Activated B cell treated with CpG ODN at 0.5 μM for 24 hours (primary cell): Measurements from ENCODE around the gene SPECC1L. TPM values are rescaled to one million over a fixed set of nuclear protein-coding genes. Genes with fewer than 3 reads are reported as not detected.
"Not testable (repeated sequence)": the region's sequence is repeated elsewhere in the genome, so short reads cannot be mapped to it uniquely, and the experiment has no call there.

ENCODE experiments used
- ATAC-seq: fragments of 200-7000 bp; cut with Tn5 transposase; one replicate; pipeline ENCODE4 v1.10.0; 2021; ENCODE audit warnings: low read depth, mild to moderate bottlenecking, moderate library complexity
- CTCF ChIA-PET: fragments of 350-600 bp; sonication (Branson Sonifier 250); formaldehyde crosslinking; loops from one replicate; lab custom pipeline; 2021; ENCODE audit warnings: antibody characterized with exemption; lab: Charles Lee
- POLR2A ChIA-PET: fragments of 350-600 bp; sonication (Branson Sonifier 250); formaldehyde crosslinking; loops from one replicate; lab custom pipeline; 2021; ENCODE audit warnings: antibody characterized with exemption; lab: Charles Lee
- DNase-seq: peaks from one replicate; pipeline ENCODE4 v3.0.0; 2022
- H3K27ac Mint-ChIP-seq: one replicate; pipeline ENCODE4 v1.8.0; 2020; ENCODE audit warnings: mixed read lengths
- H3K27me3 Mint-ChIP-seq: one replicate; pipeline ENCODE4 v1.8.0; 2021; ENCODE audit warnings: mixed read lengths
- H3K36me3 Mint-ChIP-seq: one replicate; pipeline ENCODE4 v1.8.0; 2021; ENCODE audit warnings: low read depth, mixed read lengths
- H3K4me1 Mint-ChIP-seq: one replicate; pipeline ENCODE4 v1.8.0; 2021; ENCODE audit warnings: mixed read lengths
- H3K4me3 Mint-ChIP-seq: one replicate; pipeline ENCODE4 v1.8.0; 2020; ENCODE audit warnings: mild to moderate bottlenecking, mixed read lengths
- H3K9me3 Mint-ChIP-seq: one replicate; pipeline ENCODE4 v1.8.0; 2020; ENCODE audit warnings: mixed read lengths
- intact Hi-C: fragments of 100-400 bp; cut with micrococcal nuclease; formaldehyde crosslinking; loops from one replicate; pipeline ENCODE4 v1.15.1; 2024
- total RNA-seq: library from RNA; stranded (reverse); gene quantifications from 2 replicates; pipeline ENCODE4 v1.2.3, GENCODE V29; 2022
- TF ChIP-seq, protein P1 (sequence below): fragments of 200-600 bp; IDR thresholded peaks from one replicate; pipeline ENCODE4 v1.8.0; 2022; ENCODE audit warnings: antibody characterized with exemption, mild to moderate bottlenecking

SPECC1L gene
- total RNA-seq, 1 donor from 2014 or later, result 59.0 TPM

DNA sequence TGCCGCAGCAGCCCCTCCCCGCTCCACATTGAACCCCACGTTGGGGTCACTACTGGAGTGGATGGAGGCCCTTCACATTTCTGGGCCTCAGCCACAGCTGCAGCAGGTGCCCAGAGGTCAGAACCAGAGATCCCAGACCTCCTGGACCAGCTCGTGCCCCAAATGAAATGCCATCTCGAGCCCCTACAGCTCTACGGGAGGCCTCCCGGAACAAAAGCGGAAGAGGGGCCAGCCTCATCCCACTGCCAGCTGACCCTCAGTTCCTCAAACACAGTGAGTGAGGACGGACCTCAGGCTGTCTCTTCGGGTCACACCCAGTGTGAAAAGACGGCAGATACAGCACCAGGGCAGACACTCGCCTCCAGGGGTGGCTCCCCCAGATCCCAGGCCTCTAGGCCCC lies 17.5 kb upstream of the SPECC1L start:
- H3K4me1 Mint-ChIP-seq, intact Hi-C loops, H3K27me3 Mint-ChIP-seq, H3K4me3 Mint-ChIP-seq, H3K9me3 Mint-ChIP-seq, POLR2A ChIA-PET, DNase-seq, ATAC-seq, H3K27ac Mint-ChIP-seq, H3K36me3 Mint-ChIP-seq, CTCF ChIA-PET: not testable (repeated sequence)

DNA sequence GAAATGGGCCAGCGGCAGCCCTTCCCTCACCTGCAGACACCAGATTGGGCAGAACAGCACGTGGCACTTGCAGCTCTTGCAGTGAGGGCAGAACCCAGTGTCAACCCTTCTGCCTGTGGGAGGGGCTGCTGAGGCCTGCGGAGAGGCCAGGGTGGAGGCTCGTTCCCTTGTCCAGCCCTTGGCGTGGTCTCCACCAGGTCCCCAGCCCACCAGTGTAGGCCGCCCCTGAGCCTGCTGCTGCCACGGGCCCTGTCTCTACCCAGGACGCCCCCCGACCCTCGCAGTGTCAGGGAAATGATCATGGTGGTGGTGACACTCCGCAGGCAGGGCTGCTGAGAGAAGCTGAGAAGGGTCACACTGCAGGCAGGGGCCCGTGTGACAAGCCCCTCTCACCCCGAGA lies 14.5 kb upstream of the SPECC1L start:
- DNase-seq, H3K36me3 Mint-ChIP-seq, CTCF ChIA-PET, H3K9me3 Mint-ChIP-seq, intact Hi-C loops, H3K4me3 Mint-ChIP-seq, POLR2A ChIA-PET, H3K27ac Mint-ChIP-seq, H3K4me1 Mint-ChIP-seq, ATAC-seq, H3K27me3 Mint-ChIP-seq: not testable (repeated sequence)

DNA sequence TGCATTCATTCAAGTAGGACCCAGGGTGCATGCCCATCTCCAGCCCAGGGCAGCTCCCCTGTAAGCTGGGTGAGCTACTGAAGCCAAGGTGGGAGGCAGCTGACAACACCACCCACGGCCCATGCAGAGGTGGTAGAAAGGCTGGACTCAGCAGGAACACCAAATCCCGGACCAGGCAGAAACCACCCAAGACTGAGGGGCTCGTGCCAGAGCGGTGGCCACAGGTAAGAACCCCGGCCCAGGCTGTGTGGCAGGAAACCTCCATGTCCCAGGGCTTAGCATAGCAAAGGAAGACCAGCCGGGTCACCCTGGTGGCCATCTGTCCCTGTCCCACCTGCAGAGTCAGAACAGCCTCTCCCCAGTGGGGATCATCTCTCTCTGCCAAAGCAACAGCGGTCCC lies 13.9 kb upstream of the SPECC1L start:
- CTCF ChIA-PET, H3K36me3 Mint-ChIP-seq, ATAC-seq, H3K27me3 Mint-ChIP-seq, POLR2A ChIA-PET, DNase-seq, H3K4me3 Mint-ChIP-seq, intact Hi-C loops, H3K27ac Mint-ChIP-seq, H3K9me3 Mint-ChIP-seq, H3K4me1 Mint-ChIP-seq: not testable (repeated sequence)

DNA sequence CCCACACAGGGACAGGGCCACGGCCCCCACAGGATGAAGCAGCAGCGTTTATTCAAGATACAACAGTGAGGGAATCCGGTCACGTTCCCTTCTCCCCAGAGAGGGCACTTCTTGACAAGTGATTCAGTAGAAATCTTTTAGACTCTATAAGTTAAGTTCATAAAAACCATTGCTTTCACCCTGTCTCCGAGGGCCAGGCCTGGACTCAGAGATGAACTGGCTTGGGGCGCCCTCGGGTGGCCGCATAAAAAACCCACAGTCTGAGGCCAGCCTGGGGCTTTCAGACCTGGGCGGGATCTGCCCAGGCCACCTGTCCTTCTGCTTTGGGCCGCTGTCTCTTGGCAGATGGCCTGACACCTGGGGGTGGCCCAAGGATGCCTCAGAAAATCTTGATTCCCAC lies 11.2 kb upstream of the SPECC1L start:
- POLR2A ChIA-PET, H3K9me3 Mint-ChIP-seq, CTCF ChIA-PET: not testable (repeated sequence)

DNA sequence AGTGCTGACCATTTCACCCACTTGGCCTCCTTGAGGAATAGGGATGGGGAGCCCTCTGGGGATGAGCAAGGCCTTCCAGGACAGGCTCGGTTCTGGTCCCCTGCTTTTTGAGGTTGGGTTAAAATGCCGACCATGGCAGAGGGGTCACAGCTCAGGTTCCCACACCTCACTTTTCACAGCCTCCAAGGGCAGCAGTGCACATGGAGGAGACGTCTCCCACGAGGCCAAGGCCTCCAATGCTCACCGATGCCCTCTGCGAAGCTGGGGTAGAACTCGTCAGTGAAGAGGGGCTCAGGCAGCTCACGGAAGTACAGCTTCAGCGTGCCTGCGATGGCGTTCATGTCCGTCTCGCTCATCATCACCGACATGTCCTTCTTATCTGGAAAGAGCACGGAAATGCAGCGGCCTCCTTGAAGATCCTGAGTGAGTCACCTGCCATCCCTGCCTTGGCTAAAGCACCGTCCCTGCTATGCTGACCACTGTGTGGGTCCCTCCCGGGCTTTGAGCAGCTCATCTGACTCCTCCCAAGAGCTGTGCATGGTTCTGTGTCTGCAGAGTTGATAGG lies 8.4 kb upstream of the SPECC1L start:
- ATAC-seq, intact Hi-C loops, CTCF ChIA-PET, H3K27ac Mint-ChIP-seq, H3K9me3 Mint-ChIP-seq, DNase-seq, H3K27me3 Mint-ChIP-seq, H3K36me3 Mint-ChIP-seq, H3K4me3 Mint-ChIP-seq, POLR2A ChIA-PET: not testable (repeated sequence)
- peaks cover 24% of the 10 kb centered on the region for H3K4me1 Mint-ChIP-seq

More for the DNA sequence above, 11.2 kb upstream of the SPECC1L start:
- H3K4me1 Mint-ChIP-seq, H3K27me3 Mint-ChIP-seq, H3K36me3 Mint-ChIP-seq, H3K27ac Mint-ChIP-seq, H3K4me3 Mint-ChIP-seq: not testable (repeated sequence)
- ATAC-seq (peak; percentile 52), DNase-seq (peak; percentile 46)
- intact Hi-C loops, result loop anchor here (2.0 kb wide), 1 partner anchor 29 kb away; no protein-coding TSS in a partner anchor

DNA sequence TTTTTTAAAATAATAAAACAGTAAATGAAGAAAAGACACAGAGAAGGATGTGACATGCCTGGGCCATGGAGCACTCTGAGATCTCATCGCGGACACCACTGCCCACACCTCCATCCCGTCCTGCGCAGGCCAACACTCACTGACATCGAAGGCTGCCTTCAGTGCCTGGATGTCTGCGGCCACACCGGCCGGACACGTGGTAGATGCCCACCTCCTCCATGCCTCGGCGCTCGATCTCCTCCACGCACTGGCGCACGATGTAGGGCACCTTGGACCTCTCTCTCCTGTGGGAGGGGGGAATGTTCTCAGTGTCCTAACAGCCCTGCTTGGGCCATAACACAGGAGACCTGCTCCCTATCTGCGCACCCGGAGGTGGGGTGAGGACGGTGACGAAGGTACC lies 7.2 kb upstream of the SPECC1L start:
- H3K27me3 Mint-ChIP-seq, H3K36me3 Mint-ChIP-seq, ATAC-seq, CTCF ChIA-PET, DNase-seq, intact Hi-C loops, POLR2A ChIA-PET, H3K4me3 Mint-ChIP-seq, H3K9me3 Mint-ChIP-seq: not testable (repeated sequence)
- peak overlapping the region; percentile 61 for H3K27ac Mint-ChIP-seq
- peaks cover 24% of the 10 kb centered on the region for H3K4me1 Mint-ChIP-seq

DNA sequence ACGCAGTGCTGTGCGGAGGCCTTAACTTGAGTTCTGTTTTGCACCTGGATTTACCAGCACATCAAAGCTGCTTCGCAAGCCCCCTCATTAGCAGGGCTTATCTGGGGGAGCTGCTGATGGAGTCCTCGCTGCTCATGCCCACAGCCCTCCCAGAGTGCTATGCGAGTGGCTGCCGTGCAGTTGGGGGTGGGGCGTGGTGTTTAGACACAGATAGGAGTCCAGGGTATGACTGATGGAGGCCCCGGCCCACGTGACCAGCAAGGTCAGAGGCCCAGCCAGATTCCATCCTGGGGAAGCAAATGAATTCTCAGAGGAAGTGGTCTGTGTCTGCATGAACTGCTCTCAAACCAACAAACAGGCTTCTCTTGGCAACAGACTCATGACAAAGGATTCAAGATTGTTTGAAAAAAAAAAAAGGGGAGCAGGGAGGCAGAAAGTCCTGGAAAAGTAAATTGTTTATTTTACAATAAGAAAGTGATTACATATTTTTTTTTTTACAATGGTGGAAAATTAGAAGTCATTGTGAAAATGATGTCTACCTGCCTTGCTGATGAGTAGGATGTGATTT lies 6.2 kb upstream of the SPECC1L start:
- POLR2A ChIA-PET, DNase-seq, intact Hi-C loops, H3K36me3 Mint-ChIP-seq, CTCF ChIA-PET, ATAC-seq, H3K9me3 Mint-ChIP-seq, H3K27me3 Mint-ChIP-seq: not testable (repeated sequence)
- Mint-ChIP-seq H3K4me1 (peaks cover 24% of the 10 kb centered on the region), H3K4me3 (peak overlapping the region; percentile 46), H3K27ac (peak overlapping the region; percentile 75)

DNA sequence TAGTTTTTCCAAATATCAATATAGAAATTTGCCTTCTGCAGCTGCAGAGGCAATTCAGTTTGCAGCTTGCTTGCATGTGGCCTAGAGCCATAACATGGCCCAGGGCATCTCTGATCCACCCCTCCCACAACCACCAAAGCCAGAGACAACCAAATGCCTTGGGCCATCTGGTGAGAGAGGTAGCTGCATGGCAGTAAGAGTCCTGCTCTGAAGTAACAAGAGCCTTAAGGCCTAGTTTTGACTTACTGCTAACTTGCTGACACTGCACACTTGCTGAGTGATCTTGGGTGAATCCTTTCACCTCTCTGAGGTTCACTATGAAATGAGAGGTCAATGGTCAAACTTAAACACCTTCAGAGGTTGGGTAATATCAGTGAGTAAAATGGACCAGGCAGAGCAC lies 4.9 kb upstream of the SPECC1L start:
- H3K27ac Mint-ChIP-seq, result no peak overlapping the region
- H3K27me3 Mint-ChIP-seq, result no peaks in the 10 kb centered on the region
- ChIA-PET POLR2A (no interaction called here), CTCF (no interaction called here)
- H3K36me3 Mint-ChIP-seq, result no peaks in the 10 kb centered on the region
- intact Hi-C loops, result no loop called here
- H3K4me3 Mint-ChIP-seq, result no peak overlapping the region
- peaks cover 24% of the 10 kb centered on the region for H3K4me1 Mint-ChIP-seq
- ATAC-seq, result no peak
- TF ChIP-seq, protein P1, sequence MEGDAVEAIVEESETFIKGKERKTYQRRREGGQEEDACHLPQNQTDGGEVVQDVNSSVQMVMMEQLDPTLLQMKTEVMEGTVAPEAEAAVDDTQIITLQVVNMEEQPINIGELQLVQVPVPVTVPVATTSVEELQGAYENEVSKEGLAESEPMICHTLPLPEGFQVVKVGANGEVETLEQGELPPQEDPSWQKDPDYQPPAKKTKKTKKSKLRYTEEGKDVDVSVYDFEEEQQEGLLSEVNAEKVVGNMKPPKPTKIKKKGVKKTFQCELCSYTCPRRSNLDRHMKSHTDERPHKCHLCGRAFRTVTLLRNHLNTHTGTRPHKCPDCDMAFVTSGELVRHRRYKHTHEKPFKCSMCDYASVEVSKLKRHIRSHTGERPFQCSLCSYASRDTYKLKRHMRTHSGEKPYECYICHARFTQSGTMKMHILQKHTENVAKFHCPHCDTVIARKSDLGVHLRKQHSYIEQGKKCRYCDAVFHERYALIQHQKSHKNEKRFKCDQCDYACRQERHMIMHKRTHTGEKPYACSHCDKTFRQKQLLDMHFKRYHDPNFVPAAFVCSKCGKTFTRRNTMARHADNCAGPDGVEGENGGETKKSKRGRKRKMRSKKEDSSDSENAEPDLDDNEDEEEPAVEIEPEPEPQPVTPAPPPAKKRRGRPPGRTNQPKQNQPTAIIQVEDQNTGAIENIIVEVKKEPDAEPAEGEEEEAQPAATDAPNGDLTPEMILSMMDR, result no peak
- no peaks in the 10 kb centered on the region for H3K9me3 Mint-ChIP-seq
- no peak for DNase-seq

DNA sequence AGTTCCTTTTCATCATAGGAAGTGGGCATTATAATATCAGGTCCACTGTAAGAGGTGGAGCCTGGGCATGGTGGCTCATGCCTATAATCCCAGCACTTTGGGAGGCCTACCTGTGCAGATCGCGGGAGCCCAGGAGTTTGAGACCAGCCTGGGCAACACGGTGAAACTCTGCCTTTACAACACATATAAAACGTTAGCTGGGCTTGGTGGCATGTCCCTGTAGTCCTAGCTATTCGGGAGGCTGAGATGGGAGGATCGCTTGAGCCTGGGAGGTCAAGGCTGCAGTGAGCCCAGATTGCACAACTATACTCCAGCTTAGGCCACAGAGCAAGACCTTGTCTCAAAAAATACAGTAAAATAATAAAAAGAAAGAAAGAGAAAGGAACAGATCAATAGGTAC lies 4.1 kb upstream of the SPECC1L start:
- H3K36me3 Mint-ChIP-seq, DNase-seq, ATAC-seq, H3K9me3 Mint-ChIP-seq, POLR2A ChIA-PET, intact Hi-C loops, H3K27ac Mint-ChIP-seq, CTCF ChIA-PET, H3K27me3 Mint-ChIP-seq, H3K4me3 Mint-ChIP-seq: not testable (repeated sequence)
- peaks cover 25% of the 10 kb centered on the region for H3K4me1 Mint-ChIP-seq
